Stimulated activated naive CD8-positive, alpha-beta T cell treated with anti-CD3 and anti-CD28 coated beads, Interleukin-15, Interleukin-2, amounts not matched to agents 100 U/mL and 50 U/mL, for 24 hours (primary cell): ENCODE data around the gene NHS.
A peak's percentile ranks its signal among the peaks of the same experiment; 100 is the strongest.
"Not testable (repeated sequence)": the region's sequence is repeated elsewhere in the genome, so short reads cannot be mapped to it uniquely, and the experiment has no call there.

Experiments
- ATAC-seq: fragments of 150-1000 bp; cut with Tn5 transposase; one replicate; pipeline ENCODE4 v1.10.0; 2021
- DNase-seq: peaks from one replicate; pipeline ENCODE4 v3.0.0; 2021

Gene NHS

GRCh38 chrX:17405225-17405969 is 30.4 kb downstream of the NHS start:
- no peak for DNase-seq
- no peak for ATAC-seq

GRCh38 chrX:17409566-17410290 is 34.7 kb downstream of the NHS start:
- ATAC-seq (no peak), DNase-seq (no peak)

- ATAC-seq (no peak), DNase-seq (no peak)
Observed at GRCh38 chrX:17410651-17411050, 35.7 kb downstream of the NHS start.

- no peak for ATAC-seq
- DNase-seq, result no peak
Observed at GRCh38 chrX:17411205-17411604, 36.2 kb downstream of the NHS start.

- ATAC-seq, result peak; percentile 23
- DNase-seq, result no peak
Observed at GRCh38 chrX:17412692-17413091, 37.7 kb downstream of the NHS start.

- DNase-seq, result no peak
- no peak for ATAC-seq
Observed at GRCh38 chrX:17413228-17413627, 38.2 kb downstream of the NHS start.

- no peak for ATAC-seq
Observed at GRCh38 chrX:17414027-17414658, 39.1 kb downstream of the NHS start.

GRCh38 chrX:17414839-17415238 is 39.8 kb downstream of the NHS start:
- ATAC-seq (no peak), DNase-seq (peak; percentile 2)

More at GRCh38 chrX:17414027-17414658, 39.1 kb downstream of the NHS start:
- no peak for DNase-seq

- ATAC-seq, result no peak
- DNase-seq, result no peak
Observed at GRCh38 chrX:17415242-17415810, 40.3 kb downstream of the NHS start.

GRCh38 chrX:17417372-17417771 is 42.4 kb downstream of the NHS start:
- DNase-seq (no peak), ATAC-seq (no peak)

GRCh38 chrX:17425136-17425535 is 50.1 kb downstream of the NHS start:
- ATAC-seq (no peak), DNase-seq (no peak)

- no peak for ATAC-seq
- DNase-seq, result no peak
Observed at GRCh38 chrX:17425551-17425950, 50.6 kb downstream of the NHS start.

- ATAC-seq, result no peak
- DNase-seq, result no peak
Observed at GRCh38 chrX:17431171-17431570, 56.2 kb downstream of the NHS start.

- no peak for DNase-seq
- ATAC-seq, result no peak
Observed at GRCh38 chrX:17432158-17432557, 57.2 kb downstream of the NHS start.

- ATAC-seq (no peak), DNase-seq (no peak)
Observed at GRCh38 chrX:17433965-17434364, 59.0 kb downstream of the NHS start.

- ATAC-seq (no peak), DNase-seq (no peak)
Observed at GRCh38 chrX:17435476-17435875, 60.5 kb downstream of the NHS start.

- DNase-seq, result no peak
Observed at GRCh38 chrX:17438221-17438620, 63.2 kb downstream of the NHS start.

GRCh38 chrX:17440258-17440657 is 65.3 kb downstream of the NHS start:
- DNase-seq, result no peak
- no peak for ATAC-seq

More at GRCh38 chrX:17438221-17438620, 63.2 kb downstream of the NHS start:
- no peak for ATAC-seq

GRCh38 chrX:17440836-17441235 is 65.8 kb downstream of the NHS start:
- no peak for ATAC-seq
- DNase-seq, result no peak

GRCh38 chrX:17441965-17442364 is 67.0 kb downstream of the NHS start:
- ATAC-seq, result no peak
- no peak for DNase-seq

- DNase-seq (no peak), ATAC-seq (no peak)
Observed at GRCh38 chrX:17442898-17443297, 67.9 kb downstream of the NHS start.

GRCh38 chrX:17443556-17443955 is 68.6 kb downstream of the NHS start:
- no peak for ATAC-seq
- no peak for DNase-seq

GRCh38 chrX:17446269-17446668 is 71.3 kb downstream of the NHS start:
- not testable (repeated sequence) for DNase-seq, ATAC-seq
